SK-N-SH treated with all-trans-retinoic acid at 6 μM for 48 hours (cell line): ENCODE results near the gene CCND2.

Experiments used
- ATAC-seq: fragments of 200-7000 bp; cut with Tn5 transposase; 3 replicates; pipeline ENCODE4 v1.9.1; 2020; ENCODE audit warnings: mild to moderate bottlenecking, moderate library complexity
- BACH2 ChIP-seq: fragments of 250-450 bp; sonication (Bioruptor Pico); IDR thresholded peaks from 2 replicates; pipeline ENCODE4 v1.9.0; 2021; ENCODE audit warnings: mild to moderate bottlenecking, borderline replicate concordance
- CSDC2 ChIP-seq: fragments of 250-450 bp; sonication (Bioruptor Pico); IDR thresholded peaks from 2 replicates; pipeline ENCODE4 v1.5.0; 2020; ENCODE audit warnings: mild to moderate bottlenecking, moderate library complexity
- CSRNP3 ChIP-seq: fragments of 250-450 bp; sonication (Bioruptor Pico); IDR thresholded peaks from 2 replicates; pipeline ENCODE4 v1.5.1; 2021; ENCODE audit warnings: mild to moderate bottlenecking, moderate library complexity
- GLIS3 ChIP-seq: fragments of 250-450 bp; sonication (Bioruptor Pico); IDR thresholded peaks from 2 replicates; pipeline ENCODE4 v1.5.0; 2020; ENCODE audit warnings: mild to moderate bottlenecking, moderate library complexity
- ISL1 ChIP-seq: fragments of 250-450 bp; sonication (Bioruptor Pico); IDR thresholded peaks from 2 replicates; pipeline ENCODE4 v2.1.2; 2022; ENCODE audit warnings: mild to moderate bottlenecking, moderate library complexity
- PATZ1 ChIP-seq: fragments of 250-450 bp; sonication (Bioruptor Pico); IDR thresholded peaks from 2 replicates; pipeline ENCODE4 v1.8.0; 2020; ENCODE audit warnings: mild to moderate bottlenecking, moderate library complexity, borderline replicate concordance
- POU6F1 ChIP-seq: fragments of 250-450 bp; sonication (Bioruptor Pico); IDR thresholded peaks from 2 replicates; pipeline ENCODE4 v1.8.0; 2021; ENCODE audit warnings: low read depth, mild to moderate bottlenecking, moderate library complexity, borderline replicate concordance
- RARB ChIP-seq: fragments of 250-450 bp; sonication (Bioruptor Pico); IDR thresholded peaks from 2 replicates; pipeline ENCODE4 v1.8.0; 2021; ENCODE audit warnings: mild to moderate bottlenecking, moderate library complexity
- SNAI2 ChIP-seq: fragments of 250-450 bp; sonication (Bioruptor Pico); IDR thresholded peaks from 2 replicates; pipeline ENCODE4 v1.5.0; 2020; ENCODE audit warnings: mild to moderate bottlenecking, moderate library complexity
- TCF4 ChIP-seq: fragments of 250-450 bp; sonication (Bioruptor Pico); IDR thresholded peaks from 2 replicates; pipeline ENCODE4 v1.8.0; 2021; ENCODE audit warnings: mild to moderate bottlenecking, moderate library complexity, borderline replicate concordance
- TOX ChIP-seq: fragments of 250-450 bp; sonication (Bioruptor Pico); IDR thresholded peaks from 2 replicates; pipeline ENCODE4 v1.8.0; 2021; ENCODE audit warnings: mild to moderate bottlenecking, moderate library complexity, borderline replicate concordance
- TSHZ2 ChIP-seq: fragments of 250-450 bp; sonication (Bioruptor Pico); IDR thresholded peaks from 2 replicates; pipeline ENCODE4 v1.5.0; 2020; ENCODE audit warnings: mild to moderate bottlenecking, moderate library complexity
- ZC3H10 ChIP-seq: fragments of 250-450 bp; sonication (Bioruptor Pico); IDR thresholded peaks from 2 replicates; pipeline ENCODE4 v1.5.1; 2021; ENCODE audit warnings: mild to moderate bottlenecking, moderate library complexity
- ZFP3 ChIP-seq: fragments of 250-450 bp; sonication (Bioruptor Pico); IDR thresholded peaks from 2 replicates; pipeline ENCODE4 v1.5.0; 2020; ENCODE audit warnings: mild to moderate bottlenecking, moderate library complexity
- ZNF565 ChIP-seq: fragments of 450-650 bp; formaldehyde crosslinking; conservative IDR thresholded peaks from 2 replicates; pipeline ENCODE4 v1.5.0; 2020; ENCODE audit warnings: low read depth, mild to moderate bottlenecking, moderate library complexity
- ZNF70 ChIP-seq: fragments of 450-650 bp; formaldehyde crosslinking; IDR thresholded peaks from 2 replicates; pipeline ENCODE4 v1.5.0; 2020; ENCODE audit warnings: mild to moderate bottlenecking, moderate library complexity
- ZNF8 ChIP-seq: fragments of 450-650 bp; formaldehyde crosslinking; IDR thresholded peaks from 2 replicates; pipeline ENCODE4 v1.5.0; 2020; ENCODE audit warnings: mild to moderate bottlenecking, moderate library complexity
- TF ChIP-seq, protein P1 (sequence below): fragments of 250-450 bp; sonication (Bioruptor Pico); IDR thresholded peaks from 2 replicates; pipeline ENCODE4 v1.5.1; 2020; ENCODE audit warnings: low read depth, mild to moderate bottlenecking, moderate library complexity

The CCND2 gene

GRCh38 chr12:4297617-4298016 is 24.1 kb downstream of the CCND2 start:
- no peak for TF ChIP-seq BACH2
- TF ChIP-seq CSDC2: no peak
- no peak for TF ChIP-seq RARB
- no peak for TF ChIP-seq ISL1
- no peak for TF ChIP-seq TOX (CRISPR knock-in tag)
- ATAC-seq: no peak

DNA sequence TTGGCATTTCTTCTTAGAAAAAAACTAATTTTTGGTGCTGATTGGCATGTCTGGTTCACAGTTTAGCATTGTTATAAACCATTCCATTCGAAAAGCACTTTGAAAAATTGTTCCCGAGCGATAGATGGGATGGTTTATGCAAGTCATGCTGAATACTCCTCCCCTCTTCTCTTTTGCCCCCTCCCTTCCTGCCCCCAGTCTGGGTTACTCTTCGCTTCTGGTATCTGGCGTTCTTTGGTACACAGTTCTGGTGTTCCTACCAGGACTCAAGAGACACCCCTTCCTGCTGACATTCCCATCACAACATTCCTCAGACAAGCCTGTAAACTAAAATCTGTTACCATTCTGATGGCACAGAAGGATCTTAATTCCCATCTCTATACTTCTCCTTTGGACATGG is 27.3 kb downstream of the CCND2 start:
- no peak for ATAC-seq
- TF ChIP-seq TCF4 (CRISPR knock-in tag) (no peak), POU6F1 (no peak), PATZ1 (no peak), GLIS3 (CRISPR knock-in tag) (no peak), SNAI2 (CRISPR knock-in tag) (no peak), RARB (no peak), ZNF565 (CRISPR knock-in tag) (no peak), BACH2 (no peak), CSDC2 (no peak), ZFP3 (CRISPR knock-in tag) (no peak)
- TF ChIP-seq, protein P1, sequence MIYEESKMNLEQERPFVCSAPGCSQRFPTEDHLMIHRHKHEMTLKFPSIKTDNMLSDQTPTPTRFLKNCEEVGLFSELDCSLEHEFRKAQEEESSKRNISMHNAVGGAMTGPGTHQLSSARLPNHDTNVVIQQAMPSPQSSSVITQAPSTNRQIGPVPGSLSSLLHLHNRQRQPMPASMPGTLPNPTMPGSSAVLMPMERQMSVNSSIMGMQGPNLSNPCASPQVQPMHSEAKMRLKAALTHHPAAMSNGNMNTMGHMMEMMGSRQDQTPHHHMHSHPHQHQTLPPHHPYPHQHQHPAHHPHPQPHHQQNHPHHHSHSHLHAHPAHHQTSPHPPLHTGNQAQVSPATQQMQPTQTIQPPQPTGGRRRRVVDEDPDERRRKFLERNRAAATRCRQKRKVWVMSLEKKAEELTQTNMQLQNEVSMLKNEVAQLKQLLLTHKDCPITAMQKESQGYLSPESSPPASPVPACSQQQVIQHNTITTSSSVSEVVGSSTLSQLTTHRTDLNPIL: no peak

DNA sequence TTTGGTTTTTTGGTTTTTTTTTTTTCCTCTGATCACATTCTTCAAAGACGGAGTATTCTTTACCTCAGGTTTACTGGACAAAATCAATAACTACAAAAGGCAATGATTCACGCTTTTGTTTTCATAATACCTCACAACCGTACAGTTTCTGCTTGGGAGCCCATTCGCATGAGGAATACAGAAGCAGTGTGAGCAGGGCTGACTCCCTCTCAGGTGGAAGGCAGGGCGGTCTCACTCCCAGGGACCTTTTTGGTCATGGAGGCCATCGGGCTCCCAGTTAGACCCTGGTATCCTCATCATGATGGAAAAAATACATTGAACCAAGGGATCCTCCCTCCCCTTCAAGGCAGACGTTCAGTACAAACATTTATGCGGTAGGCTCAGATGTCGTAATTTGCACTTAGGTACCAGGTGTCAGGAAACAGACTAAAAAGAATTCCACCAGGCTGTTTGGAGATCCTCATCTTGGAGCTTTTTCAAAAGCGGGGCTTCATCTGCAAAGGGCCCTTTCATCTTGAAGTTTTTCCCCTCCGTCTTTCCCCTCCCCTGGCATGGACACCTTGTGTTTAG is 28.5 kb downstream of the CCND2 start:
- ATAC-seq: no peak
- TF ChIP-seq ZNF70 (CRISPR knock-in tag) (no peak), TSHZ2 (no peak), ZNF565 (CRISPR knock-in tag) (no peak), ZC3H10 (CRISPR knock-in tag) (no peak), ZFP3 (CRISPR knock-in tag) (no peak), BACH2 (no peak), ZNF8 (CRISPR knock-in tag) (no peak), ISL1 (no peak), TCF4 (CRISPR knock-in tag) (no peak), PATZ1 (no peak), CSDC2 (no peak)
- TF ChIP-seq, all 23 proteins: peak for 0

- TF ChIP-seq CSRNP3: no peak
- ATAC-seq: no peak
These were observed 29.3 kb downstream of the CCND2 start for GRCh38 chr12:4302881-4303280.
